Effector memory CD4-positive, alpha-beta T cell (primary cell): ENCODE measurements around the gene CAMSAP1.

ENCODE experiments used
- DNase-seq, 3 donors: peaks; one replicate each; pipeline ENCODE4 v3.0.0-alpha.2; 2020
- H3K27ac ChIP-seq: 2 replicates; pipeline ENCODE4 v1.7.0; 2013; ENCODE audit warnings: mild to moderate bottlenecking, low read length, moderate library complexity; ENCODE audit not compliant: insufficient read depth, poor library complexity, severe bottlenecking
- H3K27me3 ChIP-seq: replicated peaks from 2 replicates; pipeline ENCODE4 v1.7.0; 2013; ENCODE audit warnings: mild to moderate bottlenecking, low read length; ENCODE audit not compliant: insufficient read depth, control insufficient read depth, poor library complexity, severe bottlenecking
- H3K36me3 ChIP-seq: 2 replicates; pipeline ENCODE4 v1.7.0; 2013; ENCODE audit warnings: mild to moderate bottlenecking, low read length, moderate library complexity; ENCODE audit not compliant: control insufficient read depth, insufficient read depth
- H3K4me1 ChIP-seq: 2 replicates; pipeline ENCODE4 v1.7.0; 2013; ENCODE audit warnings: low read length, mild to moderate bottlenecking; ENCODE audit not compliant: control insufficient read depth, insufficient read depth, poor library complexity, severe bottlenecking
- H3K4me3 ChIP-seq: 2 replicates; pipeline ENCODE4 v1.7.0; 2013; ENCODE audit warnings: low read length, low read depth, mild to moderate bottlenecking; ENCODE audit not compliant: insufficient read depth, poor library complexity, severe bottlenecking
- H3K9me3 ChIP-seq: 2 replicates; pipeline ENCODE4 v1.7.0; 2013; ENCODE audit warnings: mild to moderate bottlenecking, low read length, moderate library complexity; ENCODE audit not compliant: control insufficient read depth

The CAMSAP1 gene

GRCh38 chr9:135804581-135805421, 102.5 kb downstream of the CAMSAP1 start:
- Histone ChIP-seq H3K4me3 (no peak overlapping the region), H3K36me3 (peaks cover under 1% of the 10 kb centered on the region), H3K27me3 (no peaks in the 10 kb centered on the region), H3K4me1 (no peaks in the 10 kb centered on the region), H3K9me3 (no peaks in the 10 kb centered on the region), H3K27ac (no peak overlapping the region)
- no peak for DNase-seq

- Histone ChIP-seq H3K27me3 (no peaks in the 10 kb centered on the region), H3K9me3 (no peaks in the 10 kb centered on the region), H3K27ac (no peak overlapping the region), H3K4me3 (no peak overlapping the region), H3K4me1 (no peaks in the 10 kb centered on the region), H3K36me3 (no peaks in the 10 kb centered on the region)
- no peak for DNase-seq
Observed at GRCh38 chr9:135803441-135803840, 103.9 kb downstream of the CAMSAP1 start.

- H3K27me3 ChIP-seq: no peaks in the 10 kb centered on the region
- no peak overlapping the region for H3K27ac ChIP-seq
- H3K9me3 ChIP-seq: no peaks in the 10 kb centered on the region
- H3K36me3 ChIP-seq: no peaks in the 10 kb centered on the region
- no peak overlapping the region for H3K4me3 ChIP-seq
- no peak for DNase-seq
- no peaks in the 10 kb centered on the region for H3K4me1 ChIP-seq
Observed at GRCh38 chr9:135802876-135803419, 104.4 kb downstream of the CAMSAP1 start.

GRCh38 chr9:135801070-135801469, 106.3 kb downstream of the CAMSAP1 start:
- Histone ChIP-seq H3K4me3 (no peak overlapping the region), H3K36me3 (no peaks in the 10 kb centered on the region), H3K27me3 (no peaks in the 10 kb centered on the region), H3K4me1 (no peaks in the 10 kb centered on the region), H3K9me3 (no peaks in the 10 kb centered on the region), H3K27ac (no peak overlapping the region)
- DNase-seq: no peak

GRCh38 chr9:135799261-135799660, 108.1 kb downstream of the CAMSAP1 start:
- Histone ChIP-seq H3K27ac (no peak overlapping the region), H3K4me1 (no peaks in the 10 kb centered on the region), H3K4me3 (no peak overlapping the region), H3K27me3 (no peaks in the 10 kb centered on the region), H3K9me3 (no peaks in the 10 kb centered on the region), H3K36me3 (no peaks in the 10 kb centered on the region)
- no peak for DNase-seq

- Histone ChIP-seq H3K4me3 (no peak overlapping the region), H3K36me3 (no peaks in the 10 kb centered on the region), H3K27me3 (no peaks in the 10 kb centered on the region), H3K27ac (no peak overlapping the region), H3K4me1 (no peaks in the 10 kb centered on the region), H3K9me3 (no peaks in the 10 kb centered on the region)
- DNase-seq: no peak
Observed at GRCh38 chr9:135798263-135798585, 109.1 kb downstream of the CAMSAP1 start.

GRCh38 chr9:135797507-135798262, 109.7 kb downstream of the CAMSAP1 start:
- no peak overlapping the region for H3K27ac ChIP-seq
- no peaks in the 10 kb centered on the region for H3K9me3 ChIP-seq
- H3K36me3 ChIP-seq: no peaks in the 10 kb centered on the region
- H3K4me3 ChIP-seq: no peak overlapping the region
- no peaks in the 10 kb centered on the region for H3K27me3 ChIP-seq
- H3K4me1 ChIP-seq: no peaks in the 10 kb centered on the region
- no peak for DNase-seq

GRCh38 chr9:135796784-135797485, 110.4 kb downstream of the CAMSAP1 start:
- Histone ChIP-seq H3K27ac (no peak overlapping the region), H3K36me3 (no peaks in the 10 kb centered on the region), H3K4me3 (no peak overlapping the region), H3K27me3 (no peaks in the 10 kb centered on the region), H3K9me3 (no peaks in the 10 kb centered on the region), H3K4me1 (no peaks in the 10 kb centered on the region)
- DNase-seq: no peak

- Histone ChIP-seq H3K9me3 (no peaks in the 10 kb centered on the region), H3K27me3 (no peaks in the 10 kb centered on the region), H3K4me3 (no peak overlapping the region), H3K36me3 (no peaks in the 10 kb centered on the region), H3K4me1 (no peaks in the 10 kb centered on the region), H3K27ac (no peak overlapping the region)
- DNase-seq: no peak
Observed at GRCh38 chr9:135795391-135795790, 112.0 kb downstream of the CAMSAP1 start.
